MCF 10A (cell line): ENCODE data around the gene DIAPH3. TPM values are rescaled to one million over a fixed set of nuclear protein-coding genes. Genes with fewer than 3 reads are reported as not detected.

Experiments used
- BruUV-seq: library from RNA; stranded (reverse); fragments of 400-500 nt; replicated peaks from 2 replicates; lab custom pipeline; 2021; lab: Mats Ljungman, UMichigan
- CTCF ChIA-PET: fragments of 300-600 bp; sonication (Branson Sonifier 250); formaldehyde crosslinking; extraction: SDS; loops from one replicate; lab custom pipeline; 2021; ENCODE audit warnings: antibody characterized with exemption, inconsistent platforms; lab: Yijun Ruan, JAX
- POLR2A ChIA-PET: fragments of 300-600, 350-650 bp; sonication (Branson Sonifier 250); formaldehyde crosslinking; extraction: SDS; loops from one replicate; lab custom pipeline; 2020; ENCODE audit warnings: antibody characterized with exemption, inconsistent platforms; lab: Yijun Ruan, JAX
- DNase-seq: peaks from one replicate; pipeline ENCODE4 v3.0.0-alpha.2; 2018; ENCODE audit not compliant: unreplicated experiment
- H3K27ac Mint-ChIP-seq: one replicate; pipeline ENCODE4 v1.8.0; 2022; ENCODE audit warnings: mild to moderate bottlenecking, low read depth, mixed read lengths; ENCODE audit not compliant: unreplicated experiment
- H3K27me3 Mint-ChIP-seq: one replicate; pipeline ENCODE4 v1.8.0; 2022; ENCODE audit warnings: mixed read lengths; ENCODE audit not compliant: insufficient read depth, unreplicated experiment
- H3K36me3 Mint-ChIP-seq: one replicate; pipeline ENCODE4 v1.8.0; 2022; ENCODE audit warnings: mild to moderate bottlenecking, moderate library complexity, mixed read lengths; ENCODE audit not compliant: insufficient read depth, unreplicated experiment
- H3K4me1 Mint-ChIP-seq: one replicate; pipeline ENCODE4 v1.8.0; 2022; ENCODE audit warnings: mixed read lengths; ENCODE audit not compliant: insufficient read depth, unreplicated experiment
- H3K4me3 Mint-ChIP-seq: one replicate; pipeline ENCODE4 v1.8.0; 2022; ENCODE audit warnings: mild to moderate bottlenecking, moderate library complexity, mixed read lengths; ENCODE audit not compliant: unreplicated experiment
- H3K9me3 Mint-ChIP-seq: one replicate; pipeline ENCODE4 v1.8.0; 2022; ENCODE audit warnings: mixed read lengths; ENCODE audit not compliant: unreplicated experiment
- CTCF ChIP-seq: fragments of 200-600 bp; IDR thresholded peaks from one replicate; pipeline ENCODE4 v1.8.0; 2022; ENCODE audit warnings: antibody characterized with exemption, mild to moderate bottlenecking; ENCODE audit not compliant: unreplicated experiment
- intact Hi-C: fragments of 100-400 bp; cut with micrococcal nuclease; formaldehyde crosslinking; loops from 2 replicates; pipeline ENCODE4 v1.14.1; 2022
- total RNA-seq: library from RNA; stranded (reverse); gene quantifications from 2 replicates; pipeline ENCODE4 v1.2.3, GENCODE V29; 2022

The DIAPH3 gene
- total RNA-seq, 1 experiment from 2014 or later = 34.7 TPM

GRCh38 chr13:59766236-59766635, 397.5 kb downstream of the DIAPH3 start:
- Mint-ChIP-seq H3K27ac (no peak overlapping the region), H3K4me3 (no peak overlapping the region), H3K9me3 (no peaks in the 10 kb centered on the region), H3K4me1 (no peaks in the 10 kb centered on the region), H3K27me3 (no peaks in the 10 kb centered on the region), H3K36me3 (no peaks in the 10 kb centered on the region)
- POLR2A ChIA-PET = interaction anchor here (0.6 kb wide), 1 partner anchor 79 kb away, joined by 3 read pairs; no protein-coding TSS in a partner anchor
- CTCF ChIA-PET = interaction anchor here (0.6 to 1.0 kb wide), 5 partner anchors 9 to 140 kb away, joined by 3 to 7 read pairs (median 5); no protein-coding TSS in a partner anchor
- BruUV-seq = no TSS peak
- no peak for TF ChIP-seq CTCF
- intact Hi-C loops = no loop called here
- no peak for DNase-seq

- no peak overlapping the region for H3K4me3 Mint-ChIP-seq
- H3K27me3 Mint-ChIP-seq = no peaks in the 10 kb centered on the region
- intact Hi-C loops = no loop called here
- no peak overlapping the region for H3K27ac Mint-ChIP-seq
- no peaks in the 10 kb centered on the region for H3K36me3 Mint-ChIP-seq
- ChIA-PET POLR2A (no interaction called here), CTCF (interaction anchor here (1.9 kb wide), 1 partner anchor 15 kb away, joined by 8 read pairs; no protein-coding TSS in a partner anchor)
- no TSS peak for BruUV-seq
- H3K9me3 Mint-ChIP-seq = no peaks in the 10 kb centered on the region
- peaks cover 11% of the 10 kb centered on the region for H3K4me1 Mint-ChIP-seq
- no peak for TF ChIP-seq CTCF
- DNase-seq = no peak
Measured at GRCh38 chr13:59755632-59756290, 408.0 kb downstream of the DIAPH3 start.

- no peaks in the 10 kb centered on the region for H3K9me3 Mint-ChIP-seq
- BruUV-seq = no TSS peak
- H3K27me3 Mint-ChIP-seq = no peaks in the 10 kb centered on the region
- intact Hi-C loops = no loop called here
- TF ChIP-seq CTCF = no peak
- POLR2A ChIA-PET = no interaction called here
- CTCF ChIA-PET = interaction anchor here (0.8 to 1.5 kb wide), 2 partner anchors 16 to 75 kb away, joined by 4 read pairs; no protein-coding TSS in a partner anchor
- DNase-seq = no peak
- no peaks in the 10 kb centered on the region for H3K36me3 Mint-ChIP-seq
- H3K4me1 Mint-ChIP-seq = peaks cover 11% of the 10 kb centered on the region
- H3K27ac Mint-ChIP-seq = no peak overlapping the region
- no peak overlapping the region for H3K4me3 Mint-ChIP-seq
Measured at GRCh38 chr13:59754411-59754810, 409.3 kb downstream of the DIAPH3 start.

- H3K36me3 Mint-ChIP-seq = no peaks in the 10 kb centered on the region
- ChIA-PET POLR2A (no interaction called here), CTCF (interaction anchor here (0.6 kb wide), 1 partner anchor 313 kb away, joined by 3 read pairs; no protein-coding TSS in a partner anchor)
- H3K4me1 Mint-ChIP-seq = peaks cover 5% of the 10 kb centered on the region
- no peak for DNase-seq
- TF ChIP-seq CTCF = no peak
- H3K9me3 Mint-ChIP-seq = no peaks in the 10 kb centered on the region
- no peak overlapping the region for H3K4me3 Mint-ChIP-seq
- intact Hi-C loops = no loop called here
- BruUV-seq = no TSS peak
- no peak overlapping the region for H3K27ac Mint-ChIP-seq
- no peaks in the 10 kb centered on the region for H3K27me3 Mint-ChIP-seq
Measured at GRCh38 chr13:59750860-59751259, 412.9 kb downstream of the DIAPH3 start.
